ENCODE results near the gene TNFAIP8.

The TNFAIP8 gene

DNA sequence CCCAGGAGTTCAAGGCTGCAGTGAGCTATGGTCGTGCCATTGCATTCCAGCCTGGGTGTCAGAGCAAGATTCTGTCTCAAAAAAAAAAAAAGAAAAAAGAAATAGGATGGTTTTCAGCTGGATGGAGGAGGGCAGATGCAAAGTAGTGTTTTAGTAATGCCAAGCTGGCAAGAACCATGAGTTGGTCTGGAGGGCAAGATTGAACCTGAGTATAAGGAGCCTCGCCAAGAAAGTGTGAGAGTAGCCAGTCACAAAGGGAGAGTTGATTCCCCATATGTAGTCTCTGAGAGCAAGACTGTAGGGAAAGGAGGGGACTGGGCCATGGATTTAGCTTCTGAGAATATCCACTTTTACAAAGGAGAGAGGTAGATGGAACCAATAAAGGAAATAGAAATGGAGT, 6.9 kb downstream of the TNFAIP8 start:
- TF ChIP-seq ZBTB7A (IDR thresholded peaks at IDR 0.05; ENCODE audit: low read depth) (no peak), EP300 (IDR thresholded peaks at IDR 0.05; ENCODE audit: borderline replicate concordance) (no peak), RAD21 (IDR thresholded peaks at IDR 0.05; ENCODE audit: low read depth) (no peak), YY1 (IDR thresholded peaks at IDR 0.05; ENCODE audit: low read depth) (no peak), EGR1 (IDR thresholded peaks at IDR 0.05) (no peak), TCF12 (IDR thresholded peaks at IDR 0.05; ENCODE audit: low read depth) (no peak), CEBPB (IDR thresholded peaks at IDR 0.05) (no peak), TAF1 (IDR thresholded peaks at IDR 0.05; ENCODE audit: low read depth) (no peak), TEAD4 (IDR thresholded peaks at IDR 0.05) (no peak), CREB1 (IDR thresholded peaks at IDR 0.05; ENCODE audit: low read depth) (no peak), FOXM1 (IDR thresholded peaks at IDR 0.05; ENCODE audit: borderline replicate concordance, low read depth) (no peak), NFIC (IDR thresholded peaks at IDR 0.05) (no peak)
- TF ChIP-seq, protein P1, sequence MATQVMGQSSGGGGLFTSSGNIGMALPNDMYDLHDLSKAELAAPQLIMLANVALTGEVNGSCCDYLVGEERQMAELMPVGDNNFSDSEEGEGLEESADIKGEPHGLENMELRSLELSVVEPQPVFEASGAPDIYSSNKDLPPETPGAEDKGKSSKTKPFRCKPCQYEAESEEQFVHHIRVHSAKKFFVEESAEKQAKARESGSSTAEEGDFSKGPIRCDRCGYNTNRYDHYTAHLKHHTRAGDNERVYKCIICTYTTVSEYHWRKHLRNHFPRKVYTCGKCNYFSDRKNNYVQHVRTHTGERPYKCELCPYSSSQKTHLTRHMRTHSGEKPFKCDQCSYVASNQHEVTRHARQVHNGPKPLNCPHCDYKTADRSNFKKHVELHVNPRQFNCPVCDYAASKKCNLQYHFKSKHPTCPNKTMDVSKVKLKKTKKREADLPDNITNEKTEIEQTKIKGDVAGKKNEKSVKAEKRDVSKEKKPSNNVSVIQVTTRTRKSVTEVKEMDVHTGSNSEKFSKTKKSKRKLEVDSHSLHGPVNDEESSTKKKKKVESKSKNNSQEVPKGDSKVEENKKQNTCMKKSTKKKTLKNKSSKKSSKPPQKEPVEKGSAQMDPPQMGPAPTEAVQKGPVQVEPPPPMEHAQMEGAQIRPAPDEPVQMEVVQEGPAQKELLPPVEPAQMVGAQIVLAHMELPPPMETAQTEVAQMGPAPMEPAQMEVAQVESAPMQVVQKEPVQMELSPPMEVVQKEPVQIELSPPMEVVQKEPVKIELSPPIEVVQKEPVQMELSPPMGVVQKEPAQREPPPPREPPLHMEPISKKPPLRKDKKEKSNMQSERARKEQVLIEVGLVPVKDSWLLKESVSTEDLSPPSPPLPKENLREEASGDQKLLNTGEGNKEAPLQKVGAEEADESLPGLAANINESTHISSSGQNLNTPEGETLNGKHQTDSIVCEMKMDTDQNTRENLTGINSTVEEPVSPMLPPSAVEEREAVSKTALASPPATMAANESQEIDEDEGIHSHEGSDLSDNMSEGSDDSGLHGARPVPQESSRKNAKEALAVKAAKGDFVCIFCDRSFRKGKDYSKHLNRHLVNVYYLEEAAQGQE (IDR thresholded peaks at IDR 0.05; ENCODE audit: low read depth), result no peak
- TF ChIP-seq, protein P2, sequence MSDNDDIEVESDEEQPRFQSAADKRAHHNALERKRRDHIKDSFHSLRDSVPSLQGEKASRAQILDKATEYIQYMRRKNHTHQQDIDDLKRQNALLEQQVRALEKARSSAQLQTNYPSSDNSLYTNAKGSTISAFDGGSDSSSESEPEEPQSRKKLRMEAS (IDR thresholded peaks at IDR 0.05), result no peak
- TF ChIP-seq, protein P3, sequence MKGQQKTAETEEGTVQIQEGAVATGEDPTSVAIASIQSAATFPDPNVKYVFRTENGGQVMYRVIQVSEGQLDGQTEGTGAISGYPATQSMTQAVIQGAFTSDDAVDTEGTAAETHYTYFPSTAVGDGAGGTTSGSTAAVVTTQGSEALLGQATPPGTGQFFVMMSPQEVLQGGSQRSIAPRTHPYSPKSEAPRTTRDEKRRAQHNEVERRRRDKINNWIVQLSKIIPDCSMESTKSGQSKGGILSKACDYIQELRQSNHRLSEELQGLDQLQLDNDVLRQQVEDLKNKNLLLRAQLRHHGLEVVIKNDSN (IDR thresholded peaks at IDR 0.05), result no peak

DNA sequence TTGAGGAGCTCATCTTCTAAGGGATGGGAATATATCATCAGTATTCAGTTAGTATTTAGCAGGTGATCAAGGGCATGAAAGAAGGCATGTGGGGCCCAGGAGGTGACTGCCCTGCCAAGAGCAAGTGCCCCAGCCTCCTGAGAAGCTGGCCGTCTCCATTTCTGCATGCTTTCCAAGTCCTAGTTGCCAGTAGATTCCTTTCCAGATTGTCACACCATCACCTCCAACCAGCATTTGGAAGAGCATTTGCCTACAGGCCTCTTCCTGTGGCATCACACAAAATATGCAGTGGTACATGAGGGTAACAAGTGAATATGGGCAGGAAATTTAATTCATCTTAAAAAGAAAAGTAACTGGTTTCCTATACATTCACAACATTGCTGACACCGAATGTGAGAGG, 7.5 kb downstream of the TNFAIP8 start:
- TF ChIP-seq, protein P1 (IDR thresholded peaks at IDR 0.05; ENCODE audit: low read depth), result no peak
- no peak for TF ChIP-seq CEBPB (IDR thresholded peaks at IDR 0.05)
- TF ChIP-seq EGR1 (IDR thresholded peaks at IDR 0.05), result no peak
- TF ChIP-seq, protein P3 (IDR thresholded peaks at IDR 0.05), result no peak
- TF ChIP-seq NFIC (IDR thresholded peaks at IDR 0.05), result no peak
- no peak for TF ChIP-seq FOXM1 (IDR thresholded peaks at IDR 0.05; ENCODE audit: borderline replicate concordance, low read depth)
- no peak for TF ChIP-seq CREB1 (IDR thresholded peaks at IDR 0.05; ENCODE audit: low read depth)
- TF ChIP-seq TEAD4 (IDR thresholded peaks at IDR 0.05), result no peak

DNA sequence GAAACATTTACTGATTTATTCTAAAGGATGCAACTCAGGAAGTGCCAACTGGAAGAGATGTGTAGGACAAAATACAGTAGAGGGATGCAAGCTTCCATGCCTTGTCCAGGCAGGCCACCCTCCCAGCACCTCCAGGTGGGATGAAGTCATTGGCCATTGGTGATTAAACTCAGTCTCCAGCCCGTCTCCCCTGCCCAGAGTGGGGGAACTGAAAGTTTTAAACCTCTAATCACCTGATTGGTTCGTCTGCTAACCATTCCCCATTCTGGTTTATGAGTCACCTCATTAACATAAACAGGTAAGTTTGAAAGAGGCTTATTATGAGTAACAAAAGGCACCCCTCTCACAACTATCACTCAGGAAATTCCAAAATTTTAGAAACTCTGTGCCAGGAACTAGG, 8.1 kb downstream of the TNFAIP8 start:
- TF ChIP-seq EP300 (IDR thresholded peaks at IDR 0.05; ENCODE audit: borderline replicate concordance) (no peak), NFIC (IDR thresholded peaks at IDR 0.05) (no peak), TCF12 (IDR thresholded peaks at IDR 0.05; ENCODE audit: low read depth) (no peak), EGR1 (IDR thresholded peaks at IDR 0.05) (no peak), RAD21 (IDR thresholded peaks at IDR 0.05; ENCODE audit: low read depth) (no peak), YY1 (IDR thresholded peaks at IDR 0.05; ENCODE audit: low read depth) (no peak)
- TF ChIP-seq, protein P1 (IDR thresholded peaks at IDR 0.05; ENCODE audit: low read depth), result no peak

DNA sequence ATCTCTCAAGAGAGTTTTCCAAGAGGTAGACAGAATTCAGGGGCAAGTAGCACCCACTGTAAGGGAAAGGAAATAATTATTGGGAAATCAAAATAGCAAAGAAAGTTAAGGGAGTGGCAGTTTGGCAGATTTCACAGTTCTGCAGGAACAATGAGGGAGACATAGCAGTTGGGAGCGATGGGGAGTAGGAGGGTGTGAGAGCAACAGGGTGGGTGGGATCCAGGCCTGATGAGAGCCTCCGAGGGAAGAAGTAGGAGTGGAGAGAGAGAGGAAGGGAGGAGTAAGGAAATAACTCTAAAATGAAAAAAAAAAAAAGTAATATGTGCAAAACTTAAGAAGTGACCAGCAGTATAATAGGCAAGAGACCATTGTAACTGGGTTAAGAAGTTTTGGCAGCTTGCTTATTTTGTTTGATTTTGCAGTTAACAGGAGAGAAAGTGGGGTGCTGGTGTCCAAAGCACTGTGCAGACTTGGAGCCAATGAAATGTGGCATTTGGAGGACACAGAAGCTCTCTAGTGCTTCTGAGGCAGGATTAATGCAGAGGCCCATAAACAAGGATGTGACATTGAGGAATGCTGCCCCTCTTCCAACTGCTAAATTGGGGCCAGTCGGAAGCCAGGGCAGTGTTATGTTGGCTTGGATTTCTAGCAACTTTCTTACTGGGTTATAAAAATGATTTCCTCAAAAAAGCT, 10.2 kb downstream of the TNFAIP8 start:
- TF ChIP-seq CEBPB (IDR thresholded peaks at IDR 0.05) (no peak), TCF12 (IDR thresholded peaks at IDR 0.05; ENCODE audit: low read depth) (no peak), EP300 (IDR thresholded peaks at IDR 0.05; ENCODE audit: borderline replicate concordance) (no peak), RAD21 (IDR thresholded peaks at IDR 0.05; ENCODE audit: low read depth) (no peak), YY1 (IDR thresholded peaks at IDR 0.05; ENCODE audit: low read depth) (no peak), EGR1 (IDR thresholded peaks at IDR 0.05) (no peak), CREB1 (IDR thresholded peaks at IDR 0.05; ENCODE audit: low read depth) (no peak), TAF1 (IDR thresholded peaks at IDR 0.05; ENCODE audit: low read depth) (no peak), NFIC (IDR thresholded peaks at IDR 0.05) (no peak), FOXM1 (IDR thresholded peaks at IDR 0.05; ENCODE audit: borderline replicate concordance, low read depth) (no peak), TEAD4 (IDR thresholded peaks at IDR 0.05) (no peak), ZBTB7A (IDR thresholded peaks at IDR 0.05; ENCODE audit: low read depth) (no peak)
- TF ChIP-seq, protein P2 (IDR thresholded peaks at IDR 0.05), result no peak
- TF ChIP-seq, protein P3 (IDR thresholded peaks at IDR 0.05), result no peak
- TF ChIP-seq, protein P1 (IDR thresholded peaks at IDR 0.05; ENCODE audit: low read depth), result no peak
